Lower leg skin (tissue), 3 donors: Measurements from ENCODE around the gene YY2.

Experiments used
- POLR2A ChIP-seq, 2 donors: fragments of 450-650 bp; IDR thresholded peaks; one replicate each; pipeline ENCODE4 v1.6.1; 2016 to 2017; ENCODE audit warnings: antibody characterized with exemption in 2 of 2, mild to moderate bottlenecking in 1 of 2, moderate library complexity in 1 of 2
- TF ChIP-seq, protein P1 (sequence below), 3 donors: fragments of 450-650 bp; IDR thresholded peaks; one replicate each; pipeline ENCODE4 v1.5.1; 2016; ENCODE audit warnings: antibody characterized with exemption in 3 of 3, mild to moderate bottlenecking in 3 of 3, moderate library complexity in 2 of 3

DNA sequence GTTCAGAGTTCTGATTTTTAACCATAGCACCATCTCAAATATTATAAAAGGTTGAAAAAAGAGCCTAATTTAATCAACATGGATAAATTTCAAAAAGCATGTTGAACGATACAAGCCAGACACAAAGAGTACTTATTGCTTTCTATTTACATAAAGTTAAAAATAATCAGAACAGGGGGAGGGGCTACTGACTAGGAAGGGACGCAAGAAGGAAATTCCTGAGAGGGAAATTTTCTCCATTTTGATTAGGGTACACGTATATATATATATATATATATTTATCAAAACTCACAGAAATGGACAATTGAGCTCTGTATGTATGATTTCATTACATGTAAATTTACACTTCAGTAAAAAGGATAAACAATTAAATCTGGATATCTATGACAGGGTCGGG lies 16.9 kb upstream of the YY2 start:
- no peak for TF ChIP-seq POLR2A (IDR thresholded peaks at IDR 0.05)
- TF ChIP-seq, protein P1, sequence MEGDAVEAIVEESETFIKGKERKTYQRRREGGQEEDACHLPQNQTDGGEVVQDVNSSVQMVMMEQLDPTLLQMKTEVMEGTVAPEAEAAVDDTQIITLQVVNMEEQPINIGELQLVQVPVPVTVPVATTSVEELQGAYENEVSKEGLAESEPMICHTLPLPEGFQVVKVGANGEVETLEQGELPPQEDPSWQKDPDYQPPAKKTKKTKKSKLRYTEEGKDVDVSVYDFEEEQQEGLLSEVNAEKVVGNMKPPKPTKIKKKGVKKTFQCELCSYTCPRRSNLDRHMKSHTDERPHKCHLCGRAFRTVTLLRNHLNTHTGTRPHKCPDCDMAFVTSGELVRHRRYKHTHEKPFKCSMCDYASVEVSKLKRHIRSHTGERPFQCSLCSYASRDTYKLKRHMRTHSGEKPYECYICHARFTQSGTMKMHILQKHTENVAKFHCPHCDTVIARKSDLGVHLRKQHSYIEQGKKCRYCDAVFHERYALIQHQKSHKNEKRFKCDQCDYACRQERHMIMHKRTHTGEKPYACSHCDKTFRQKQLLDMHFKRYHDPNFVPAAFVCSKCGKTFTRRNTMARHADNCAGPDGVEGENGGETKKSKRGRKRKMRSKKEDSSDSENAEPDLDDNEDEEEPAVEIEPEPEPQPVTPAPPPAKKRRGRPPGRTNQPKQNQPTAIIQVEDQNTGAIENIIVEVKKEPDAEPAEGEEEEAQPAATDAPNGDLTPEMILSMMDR (IDR thresholded peaks at IDR 0.05), result no peak
